GM12875 (cell line): ENCODE results near the gene NYAP2.

Source experiments
- H3K4me3 ChIP-seq: one replicate; pipeline ENCODE4 v1.5.1; 2011; ENCODE audit warnings: low read depth, low read length, control low read depth
- CTCF ChIP-seq: IDR thresholded peaks from 2 replicates; pipeline ENCODE4 v1.5.1; 2011; ENCODE audit warnings: low read depth, mild to moderate bottlenecking, control low read depth, inconsistent platforms, low read length, moderate library complexity, borderline replicate concordance; ENCODE audit not compliant: insufficient read depth

NYAP2 gene

DNA sequence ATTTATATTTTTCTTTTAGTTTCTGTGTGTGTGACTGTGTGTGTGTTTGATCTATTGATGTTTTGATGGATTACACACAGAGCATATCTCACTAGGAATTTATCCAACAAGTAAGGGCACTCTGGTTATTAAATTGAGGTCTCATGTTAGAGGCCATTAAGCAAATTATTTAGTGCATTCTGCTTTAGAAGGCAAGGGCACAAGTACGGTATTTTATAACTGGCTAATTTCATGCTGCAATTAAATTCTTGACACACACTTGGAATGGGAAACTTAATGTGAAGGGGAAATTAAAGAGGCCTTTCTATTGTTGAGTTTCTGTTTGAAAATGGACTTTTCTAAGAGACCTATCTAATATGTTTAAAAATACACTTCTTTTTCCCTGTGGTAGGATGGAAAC is 25.8 kb downstream of the NYAP2 start:
- no peak for TF ChIP-seq CTCF
- H3K4me3 ChIP-seq = no peak overlapping the region

- no peak for TF ChIP-seq CTCF
Measured at GRCh38 chr2:225428360-225428759, 28.9 kb downstream of the NYAP2 start.

DNA sequence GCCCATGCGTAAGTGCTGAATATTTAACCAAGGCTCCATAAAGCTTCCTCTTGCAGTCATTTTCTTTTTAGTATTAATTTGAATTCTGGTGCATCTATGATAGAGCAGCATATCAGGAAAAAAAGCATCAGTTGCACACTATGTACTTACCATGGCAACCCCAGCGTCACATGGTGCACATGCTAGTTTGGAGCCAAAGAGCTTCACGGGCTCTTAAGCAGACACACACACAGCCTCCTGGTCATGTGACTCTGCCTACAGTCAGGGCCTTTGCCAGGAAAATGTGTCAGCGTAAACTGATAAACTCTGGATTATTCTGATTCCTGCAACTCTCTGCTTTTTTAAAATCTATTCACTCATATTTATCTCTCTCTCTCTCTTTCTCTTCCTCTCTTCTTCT is 30.2 kb downstream of the NYAP2 start:
- no peak for TF ChIP-seq CTCF
- H3K4me3 ChIP-seq = no peak overlapping the region

More at GRCh38 chr2:225428360-225428759, 28.9 kb downstream of the NYAP2 start:
- H3K4me3 ChIP-seq = no peak overlapping the region

- no peak overlapping the region for H3K4me3 ChIP-seq
- TF ChIP-seq CTCF = no peak
Measured at GRCh38 chr2:225431105-225431863, 31.8 kb downstream of the NYAP2 start.

DNA sequence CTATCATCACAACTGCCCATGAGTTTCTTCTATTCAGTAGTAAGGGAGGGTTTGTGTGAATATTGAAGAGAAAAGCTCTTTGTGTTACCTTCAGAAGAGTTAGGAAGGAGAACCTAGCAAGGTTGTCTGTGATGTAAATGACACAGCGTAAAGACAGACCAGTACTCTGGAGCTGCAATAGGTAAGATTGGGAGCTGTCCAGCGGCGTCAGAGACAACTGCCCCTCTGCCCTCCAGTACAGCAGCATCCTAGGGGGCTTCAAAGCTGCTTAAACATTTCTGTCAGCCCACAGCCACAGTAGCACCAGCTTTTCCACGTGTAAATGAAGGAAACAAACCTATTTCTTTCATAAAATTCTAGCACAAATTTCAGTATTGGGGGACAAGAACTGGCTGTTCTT is 34.5 kb downstream of the NYAP2 start:
- H3K4me3 ChIP-seq = no peak overlapping the region
- TF ChIP-seq CTCF = no peak

DNA sequence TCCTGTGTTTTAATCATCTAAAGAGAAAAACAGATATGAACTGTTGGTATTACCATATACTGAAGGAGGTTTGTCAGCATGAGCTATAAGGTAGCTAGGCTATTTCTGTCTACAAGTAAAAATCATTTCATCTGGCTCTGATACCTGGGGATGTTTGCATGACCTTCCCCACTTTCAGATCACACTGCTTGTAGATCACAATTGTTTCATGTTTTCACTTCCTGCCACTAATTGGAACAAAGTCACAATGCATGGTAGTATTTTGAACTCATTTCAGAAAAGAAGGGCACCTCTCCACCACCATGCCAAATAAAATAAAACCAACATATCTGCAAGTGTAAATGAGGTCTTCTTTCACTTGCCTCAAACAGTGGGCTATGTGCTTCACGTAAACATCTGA is 37.8 kb downstream of the NYAP2 start:
- H3K4me3 ChIP-seq = no peak overlapping the region
- no peak for TF ChIP-seq CTCF

DNA sequence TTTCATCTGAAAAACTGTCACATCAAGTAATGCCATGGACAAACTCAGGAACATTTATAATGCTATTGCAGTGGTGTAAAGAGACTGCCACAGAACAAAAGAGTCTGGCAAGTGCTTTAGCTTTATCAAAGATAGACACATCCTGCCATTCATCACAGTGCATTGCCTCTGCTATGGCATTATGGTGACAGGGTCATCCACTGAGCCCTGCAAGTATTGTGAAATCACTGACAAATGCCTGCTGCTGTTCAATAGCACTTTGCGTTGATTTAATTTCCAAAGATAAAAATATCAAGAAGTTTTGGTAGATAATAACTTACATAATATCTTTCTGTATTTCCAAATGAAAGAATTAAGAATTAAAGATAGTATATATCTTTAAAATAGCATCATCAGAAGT is 38.7 kb downstream of the NYAP2 start:
- TF ChIP-seq CTCF = no peak
- H3K4me3 ChIP-seq = no peak overlapping the region
